ENCODE results near the gene ADNP. TPM values are rescaled to one million over a fixed set of nuclear protein-coding genes. Genes with fewer than 3 reads are reported as not detected.

Gene ADNP
- total RNA-seq, 1 donor from 2014 or later: 139 TPM

- Mint-ChIP-seq H3K27me3 (ENCODE audit: unreplicated experiment) (peaks cover 14% of the 10 kb centered on the region), H3K4me1 (ENCODE audit: low read depth, unreplicated experiment) (peaks cover 30% of the 10 kb centered on the region), H3K4me3 (ENCODE audit: unreplicated experiment) (peak overlapping the region; percentile 58), H3K27ac (ENCODE audit: unreplicated experiment) (peak overlapping the region; percentile 97), H3K36me3 (ENCODE audit: unreplicated experiment) (no peaks in the 10 kb centered on the region), H3K9me3 (ENCODE audit: unreplicated experiment) (peaks cover 17% of the 10 kb centered on the region)
- DNase-seq: no peak
- no peak for TF ChIP-seq CTCF (IDR thresholded peaks at IDR 0.05; ENCODE audit: partially characterized antibody, unreplicated experiment)
Observed at GRCh38 chr20:50874111-50874757, 57.0 kb downstream of the ADNP start.

GRCh38 chr20:50873585-50873984 is 57.7 kb downstream of the ADNP start:
- DNase-seq: no peak
- TF ChIP-seq CTCF (IDR thresholded peaks at IDR 0.05; ENCODE audit: partially characterized antibody, unreplicated experiment): no peak
- Mint-ChIP-seq H3K27ac (ENCODE audit: unreplicated experiment) (peak overlapping the region; percentile 97), H3K36me3 (ENCODE audit: unreplicated experiment) (no peaks in the 10 kb centered on the region), H3K4me3 (ENCODE audit: unreplicated experiment) (peak overlapping the region; percentile 76), H3K9me3 (ENCODE audit: unreplicated experiment) (peaks cover 19% of the 10 kb centered on the region), H3K4me1 (ENCODE audit: low read depth, unreplicated experiment) (peaks cover 30% of the 10 kb centered on the region), H3K27me3 (ENCODE audit: unreplicated experiment) (peaks cover 14% of the 10 kb centered on the region)

DNA sequence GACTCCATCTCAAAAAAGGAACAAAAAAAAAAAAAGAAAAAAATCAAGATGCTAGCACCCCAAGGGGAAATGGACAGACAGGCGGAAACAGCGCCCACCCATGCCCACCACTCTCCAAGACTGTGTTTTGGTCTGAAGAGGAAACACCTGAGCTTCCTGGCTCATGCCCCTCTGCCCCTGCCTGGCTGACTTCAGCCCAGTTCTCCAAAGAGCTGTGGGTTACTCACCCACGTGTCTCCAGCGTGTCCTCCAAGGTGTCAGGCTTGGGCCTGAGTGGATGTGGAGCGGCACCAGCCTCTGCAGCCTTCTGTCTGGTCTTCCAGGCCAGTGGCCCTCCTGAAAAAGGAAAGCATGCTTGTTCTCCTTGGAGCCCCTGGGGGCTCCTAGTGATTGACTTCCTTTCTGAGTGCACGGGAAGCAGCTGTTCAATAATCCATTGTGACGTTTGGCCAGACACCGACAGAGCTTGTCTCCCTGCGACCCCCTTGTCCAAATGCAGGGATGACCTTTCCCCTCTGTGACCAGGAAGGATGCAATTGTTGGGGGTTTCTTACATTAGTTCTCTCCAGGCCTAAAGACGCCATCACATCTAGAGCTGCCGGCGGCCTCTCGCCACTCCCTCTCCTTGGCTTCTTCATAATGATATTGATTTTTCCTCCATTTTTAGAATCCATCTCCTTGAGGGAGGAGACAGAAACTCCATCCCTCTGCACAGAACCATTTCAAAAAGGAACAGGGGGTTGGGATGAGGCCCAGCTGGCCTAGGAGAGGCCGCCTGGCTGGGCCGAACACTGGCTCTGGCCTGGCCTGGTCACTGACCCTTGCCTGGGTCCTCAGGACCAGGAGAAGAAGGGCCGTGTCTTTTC is 58.4 kb downstream of the ADNP start:
- Mint-ChIP-seq H3K4me1 (ENCODE audit: low read depth, unreplicated experiment) (peaks cover 30% of the 10 kb centered on the region), H3K4me3 (ENCODE audit: unreplicated experiment) (peak overlapping the region; percentile 76), H3K27me3 (ENCODE audit: unreplicated experiment) (peaks cover 14% of the 10 kb centered on the region), H3K36me3 (ENCODE audit: unreplicated experiment) (no peaks in the 10 kb centered on the region), H3K27ac (ENCODE audit: unreplicated experiment) (peak overlapping the region; percentile 97), H3K9me3 (ENCODE audit: unreplicated experiment) (peaks cover 23% of the 10 kb centered on the region)
- peak; percentile 45 for DNase-seq
- TF ChIP-seq CTCF (IDR thresholded peaks at IDR 0.05; ENCODE audit: partially characterized antibody, unreplicated experiment): no peak

DNA sequence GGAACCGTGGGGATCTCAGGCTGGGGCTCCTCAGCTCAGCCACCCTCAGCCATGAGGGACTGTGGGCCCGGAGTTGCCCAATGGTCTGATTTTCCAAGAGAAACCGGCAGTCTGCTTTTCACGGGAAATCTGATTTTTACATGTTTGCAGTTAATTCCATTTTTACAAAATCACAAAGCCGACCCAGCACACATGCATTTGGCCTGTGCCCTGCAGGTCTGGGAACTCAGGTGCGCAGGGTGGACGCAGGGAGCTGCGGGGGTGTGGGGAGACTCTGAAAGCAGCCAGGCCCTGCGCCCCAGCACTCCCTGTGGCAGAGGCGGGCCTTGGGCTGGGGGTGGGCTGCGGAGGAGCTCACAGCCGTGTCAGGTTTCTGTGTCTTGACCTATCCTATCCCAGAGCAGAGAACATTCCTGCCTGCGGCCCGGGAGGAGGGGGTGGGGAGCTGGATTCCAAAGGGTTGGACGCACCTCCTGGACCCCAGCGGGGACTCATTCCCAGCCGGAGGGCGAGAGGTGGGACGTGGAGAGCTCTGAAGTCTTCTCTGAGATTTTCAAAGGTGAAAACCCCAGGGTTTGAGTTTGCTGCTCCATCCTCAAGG is 60.6 kb downstream of the ADNP start:
- peaks cover 14% of the 10 kb centered on the region for H3K27me3 Mint-ChIP-seq (ENCODE audit: unreplicated experiment)
- peak; percentile 64 for DNase-seq
- no peak for TF ChIP-seq CTCF (IDR thresholded peaks at IDR 0.05; ENCODE audit: partially characterized antibody, unreplicated experiment)
- peaks cover 25% of the 10 kb centered on the region for H3K9me3 Mint-ChIP-seq (ENCODE audit: unreplicated experiment)
- no peak overlapping the region for H3K4me3 Mint-ChIP-seq (ENCODE audit: unreplicated experiment)
- H3K27ac Mint-ChIP-seq (ENCODE audit: unreplicated experiment): no peak overlapping the region
- H3K4me1 Mint-ChIP-seq (ENCODE audit: low read depth, unreplicated experiment): peaks cover 30% of the 10 kb centered on the region
- no peaks in the 10 kb centered on the region for H3K36me3 Mint-ChIP-seq (ENCODE audit: unreplicated experiment)
